K562 (cell line): ENCODE measurements around the gene PHYHD1. TPM values are rescaled to one million over a fixed set of nuclear protein-coding genes. Genes with fewer than 3 reads are reported as not detected.

Experiments used
- ATAC-seq: fragments of 200-7000 bp; cut with Tn5 transposase; 3 replicates; pipeline ENCODE4 v1.9.1; 2020; ENCODE audit warnings: moderate library complexity
- BruUV-seq: library from RNA; stranded (reverse); fragments of 400-500 nt; replicated peaks from 2 replicates; lab custom pipeline; 2021; lab: Mats Ljungman, UMichigan
- CTCF ChIA-PET: fragments of 300-600 bp; formaldehyde crosslinking; extraction: SDS; loops from one replicate; lab custom pipeline; 2021; ENCODE audit warnings: low intra/inter-chr PET ratio; lab: Yijun Ruan, JAX
- POLR2A ChIA-PET: fragments of 300-600, 350-650 bp; sonication (Branson Sonifier 250); formaldehyde crosslinking; extraction: SDS; loops from one replicate; lab custom pipeline; 2021; ENCODE audit warnings: antibody characterized with exemption, inconsistent platforms; lab: Yijun Ruan, JAX
- DNase-seq, 4 experiments: peaks; one replicate each; pipeline versions ENCODE4 v3.0.0 to v3.0.0-alpha.2; 2011 to 2018; ENCODE audit warnings: low spot score in 3 of 4, mixed read lengths in 3 of 4; ENCODE audit errors: extremely low read depth in 1 of 4
- FAIRE-seq: peaks from 2 replicates; lab custom pipeline; 2011; peaks lifted over from hg19 to GRCh38; lab: Jason Lieb, UNC
- H2AFZ ChIP-seq: 2 replicates; pipeline ENCODE4 v1.6.0; 2011; ENCODE audit warnings: low read depth, low read length, control low read depth, inconsistent platforms
- H3K27ac ChIP-seq: fragments of 200-600 bp; 3 replicates; pipeline ENCODE4 v1.8.0; 2011; ENCODE audit warnings: low read depth, mild to moderate bottlenecking, control low read depth, inconsistent platforms, low read length, moderate library complexity, mixed read lengths; ENCODE audit errors: extremely low read depth
- H3K27me3 ChIP-seq, 2 experiments: fragments of 300-600 bp in 1 of 2; 2 replicates in 1 of 2; 3 replicates in 1 of 2; pipeline versions ENCODE4 v1.6.0 to v1.8.0; 2011; ENCODE audit warnings: inconsistent platforms in 2 of 2, low read length in 2 of 2, mild to moderate bottlenecking in 1 of 2, mixed read lengths in 1 of 2, moderate library complexity in 1 of 2; ENCODE audit not compliant: control insufficient read depth in 2 of 2, insufficient read depth in 2 of 2
- H3K36me3 ChIP-seq: fragments of 300-600 bp; 3 replicates; pipeline ENCODE4 v1.8.0; 2011; ENCODE audit warnings: mild to moderate bottlenecking, low read length, inconsistent platforms; ENCODE audit not compliant: control insufficient read depth, insufficient read depth
- H3K4me1 ChIP-seq, 2 experiments: fragments of 200-600 bp in 1 of 2; replicated peaks in 1 of 2; 2 replicates in 1 of 2; 3 replicates in 1 of 2; pipeline versions ENCODE4 v1.5.1 to v1.8.0; 2011; ENCODE audit warnings: inconsistent platforms in 2 of 2, low read length in 2 of 2, mild to moderate bottlenecking in 1 of 2, mixed read lengths in 1 of 2, moderate library complexity in 1 of 2; ENCODE audit not compliant: control insufficient read depth in 2 of 2, insufficient read depth in 2 of 2
- H3K4me2 ChIP-seq: 2 replicates; pipeline ENCODE4 v1.6.1; 2011; ENCODE audit warnings: low read length, control low read depth, inconsistent platforms, mixed read lengths; ENCODE audit not compliant: insufficient read depth
- H3K4me3 ChIP-seq: fragments of 200-600 bp; sonication (generic), shearing (Covaris generic); 2 replicates; pipeline ENCODE4 v1.5.1; 2016; ENCODE audit warnings: control low read depth, inconsistent platforms
- H3K79me2 ChIP-seq: fragments of 200-600 bp; 3 replicates; pipeline ENCODE4 v1.8.0; 2011; ENCODE audit warnings: low read length, inconsistent platforms; ENCODE audit not compliant: control insufficient read depth, insufficient read depth
- H3K9ac ChIP-seq, 2 experiments: 2 replicates each; pipeline versions ENCODE4 v1.6.0 to v1.6.1; 2011; ENCODE audit warnings: low read depth in 2 of 2, low read length in 2 of 2, control low read depth in 1 of 2, inconsistent platforms in 1 of 2, mild to moderate bottlenecking in 1 of 2, mixed read lengths in 1 of 2; ENCODE audit not compliant: insufficient read depth in 1 of 2
- H3K9me1 ChIP-seq: one replicate; pipeline ENCODE4 v1.6.0; 2011; ENCODE audit warnings: inconsistent platforms, mild to moderate bottlenecking, low read length, moderate library complexity; ENCODE audit not compliant: control insufficient read depth, insufficient read depth
- H3K9me3 ChIP-seq: replicated peaks from 2 replicates; pipeline ENCODE4 v1.5.1; 2011; ENCODE audit warnings: low read depth, low read length, inconsistent platforms; ENCODE audit not compliant: control insufficient read depth, insufficient read depth
- H4K20me1 ChIP-seq: replicated peaks from 2 replicates; pipeline ENCODE4 v1.6.1; 2011; ENCODE audit warnings: low read length, inconsistent platforms, mixed read lengths; ENCODE audit not compliant: control insufficient read depth, insufficient read depth
- ATF6 ChIP-seq: sonication (generic); formaldehyde crosslinking; IDR thresholded peaks from 2 replicates; pipeline ENCODE4 v1.4.0; 2020; ENCODE audit warnings: mild to moderate bottlenecking, missing genetic modification reagents
- CTCF ChIP-seq, 3 experiments: IDR thresholded peaks in 2 of 3; conservative IDR thresholded peaks in 1 of 3; 2 replicates each; pipeline ENCODE4 v1.5.1; 2011 to 2012; ENCODE audit warnings: low read length in 3 of 3, mild to moderate bottlenecking in 3 of 3, control low read depth in 2 of 3, improper control_type of control experiment in 1 of 3, inconsistent platforms in 1 of 3, low read depth in 1 of 3, mixed read lengths in 1 of 3, moderate library complexity in 1 of 3; ENCODE audit not compliant: insufficient read depth in 2 of 3
- HDAC1 ChIP-seq, 2 experiments: fragments of 450-650 bp; IDR thresholded peaks; 2 replicates each; pipeline ENCODE4 v1.6.1; 2016 to 2017; ENCODE audit warnings: inconsistent platforms in 1 of 2, mild to moderate bottlenecking in 1 of 2, moderate library complexity in 1 of 2
- KDM1A ChIP-seq, 2 experiments: fragments of 450-650 bp; IDR thresholded peaks; 2 replicates each; pipeline ENCODE4 v1.6.1; 2016; ENCODE audit warnings: mild to moderate bottlenecking in 2 of 2
- MAZ ChIP-seq, 2 experiments: fragments of 450-650 bp in 1 of 2; sonication (generic) in 1 of 2; formaldehyde crosslinking; IDR thresholded peaks in 1 of 2; conservative IDR thresholded peaks in 1 of 2; 2 replicates each; pipeline versions ENCODE4 v1.4.0 to v1.5.0; 2020; ENCODE audit warnings: mild to moderate bottlenecking in 1 of 2, missing genetic modification reagents in 1 of 2
- NCOR1 ChIP-seq: fragments of 450-650 bp; IDR thresholded peaks from 2 replicates; pipeline ENCODE4 v1.6.1; 2016; ENCODE audit warnings: mild to moderate bottlenecking, moderate library complexity
- NFE2L1 ChIP-seq: fragments of 450-650 bp; IDR thresholded peaks from 2 replicates; pipeline ENCODE4 v1.6.1; 2016; ENCODE audit warnings: missing genetic modification characterization, low read depth, mild to moderate bottlenecking, missing compliant biosample characterization, moderate library complexity, borderline replicate concordance
- NUFIP1 ChIP-seq: fragments of 450-650 bp; IDR thresholded peaks from 2 replicates; pipeline ENCODE4 v1.6.1; 2018; ENCODE audit not compliant: partially characterized antibody
- TRIM25 ChIP-seq: fragments of 450-650 bp; IDR thresholded peaks from 2 replicates; pipeline ENCODE4 v1.7.0; 2016; ENCODE audit warnings: borderline replicate concordance
- ZNF146 ChIP-seq: IDR thresholded peaks from one replicate; pipeline ENCODE4 v1.6.1; 2018; ENCODE audit warnings: missing compliant biosample characterization; ENCODE audit not compliant: unreplicated experiment
- ZNF175 ChIP-seq: fragments of 200-800 bp; sonication (Bioruptor generic); IDR thresholded peaks from 2 replicates; pipeline ENCODE4 v1.6.1; 2016; ENCODE audit warnings: low read depth, mild to moderate bottlenecking, missing genetic modification characterization, missing compliant biosample characterization
- ZNF197 ChIP-seq: fragments of 200-800 bp; sonication (Bioruptor generic); IDR thresholded peaks from 2 replicates; pipeline ENCODE4 v1.6.1; 2016; ENCODE audit warnings: low read depth, missing genetic modification characterization, missing compliant biosample characterization
- ZNF583 ChIP-seq: fragments of 250-450 bp; sonication (Bioruptor Pico); IDR thresholded peaks from 2 replicates; pipeline ENCODE4 v1.4.0; 2020
- ZNF695 ChIP-seq: fragments of 450-650 bp; formaldehyde crosslinking; IDR thresholded peaks from 2 replicates; pipeline ENCODE4 v1.4.0; 2020; ENCODE audit warnings: mild to moderate bottlenecking, moderate library complexity
- WGBS: fragments of 100-300 bp; shearing (Covaris generic); methylation state at CpG from one replicate; pipeline ENCODE4 v1.1.6; 2016; ENCODE audit warnings: low coverage, mixed read lengths; ENCODE audit not compliant: insufficient coverage; ENCODE audit errors: missing lambda C conversion rate; 5-methylcytosine and 5-hydroxymethylcytosine counted together
- in situ Hi-C: fragments of 300-500 bp; cut with MboI; formaldehyde crosslinking; loops from 4 replicates; pipeline ENCODE4 v1.15.0; 2018; ENCODE audit warnings: inconsistent platforms, mixed read lengths
- intact Hi-C: fragments of 100-400 bp; cut with micrococcal nuclease; formaldehyde crosslinking; loops from 2 replicates; pipeline ENCODE4 v1.14.2; 2022
- polyA plus RNA-seq, 8 experiments: library from polyadenylated mRNA; depleted of rRNA in 4 of 8; stranded (reverse) in 5 of 8; unstranded in 3 of 8; fragments of >200 nt; fragmentation: Nextera tagmentation in 2 of 8; fragmentation: Illumina TruSeq in 1 of 8; extraction: Ambion mirVana in 2 of 8; extraction: Trizol in 1 of 8; gene quantifications; 2 replicates each; pipeline versions ENCODE4 v1.2.1 to v1.2.3, GENCODE V29; 2011 to 2014; ENCODE audit warnings: inconsistent platforms in 1 of 8, missing spikeins in 1 of 8
- total RNA-seq, 7 experiments: library from RNA; depleted of rRNA in 6 of 7; stranded (reverse); fragments of >200 nt in 6 of 7; fragmentation: Illumina TruSeq in 2 of 7; extraction: Trizol in 2 of 7; gene quantifications; 2 replicates each; pipeline versions ENCODE4 v1.2.1 to v1.2.3, GENCODE V29; 2011 to 2021; ENCODE audit warnings: low replicate concordance in 1 of 7

PHYHD1 gene
- total and polyA plus RNA-seq, 9 of the 15 experiments (the other 6 are each of a cell fraction or from before 2014, with no cell fraction given), result 0.36 to 1.3 (median 0.80) TPM

GRCh38 chr9:128913995-128914772 is 6.6 kb upstream of the PHYHD1 start (continued):
- TF ChIP-seq NFE2L1 (tag), result no peak
- TF ChIP-seq TRIM25, result no peak
- TF ChIP-seq MAZ (CRISPR knock-in tag; conservative IDR thresholded peaks at IDR 0.05 in 1 of 2, IDR thresholded peaks at IDR 0.05 in 1 of 2), result no peak

- H3K4me3 ChIP-seq, result no peak overlapping the region
- H3K4me2 ChIP-seq, result no peak overlapping the region
- ATAC-seq (no peak), DNase-seq (no peak), FAIRE-seq (no peak)
- TF ChIP-seq NUFIP1 (no peak), ZNF197 (CRISPR knock-in tag) (no peak), CTCF (IDR thresholded peaks at IDR 0.05 in 2 of 3, conservative IDR thresholded peaks at IDR 0.05 in 1 of 3; ENCODE audit: insufficient read depth in 2 of 3, low read depth in 1 of 3, low read length in 3 of 3) (no peak), KDM1A (IDR thresholded peaks at IDR 0.05) (no peak), ZNF175 (no peak), ZNF146 (CRISPR knock-in tag) (no peak), ATF6 (no peak), HDAC1 (IDR thresholded peaks at IDR 0.05) (no peak), ZNF583 (CRISPR knock-in tag) (no peak), NCOR1 (no peak), ZNF695 (no peak)
- no peak overlapping the region; a peak in 1 of 4 replicates for H3K9ac ChIP-seq
- H3K79me2 ChIP-seq, result 0 out of 3 replicates have a peak, but pooled peaks cover 11% of the 10 kb centered on the region
- intact Hi-C loops (no loop called here), in situ Hi-C loops (no loop called here)
- 83% methylated on average over 13 of the region's 18 CpGs for WGBS
- ChIA-PET POLR2A (no interaction called here), CTCF (no interaction called here)
- no peaks in the 10 kb centered on the region for H3K9me1 ChIP-seq
- peaks cover 29% of the 10 kb centered on the region; the same call in 2 of the 3 replicates for H3K36me3 ChIP-seq
- no peak overlapping the region for H3K27ac ChIP-seq
- H3K4me1 ChIP-seq, result peaks cover 17 to 43% of the 10 kb centered on the region in 2 experiments
- no peaks in the 10 kb centered on the region for H4K20me1 ChIP-seq
- H3K9me3 ChIP-seq, result no peaks in the 10 kb centered on the region
- BruUV-seq, result no TSS peak
- no peak overlapping the region for H2AFZ ChIP-seq
- H3K27me3 ChIP-seq, result no peaks in the 10 kb centered on the region; a peak in 1 of 5 replicates
Measured at GRCh38 chr9:128916204-128916603, 4.6 kb upstream of the PHYHD1 start.
